CD14-positive monocyte (primary cell): ENCODE results near the gene CDK5RAP2. TPM values are rescaled to one million over a fixed set of nuclear protein-coding genes. Genes with fewer than 3 reads are reported as not detected.

Experiments
- DNase-seq, 3 donors: peaks; one replicate each; pipeline ENCODE4 v3.0.0-alpha.2; 2011 to 2022
- H2AFZ ChIP-seq: 2 replicates; pipeline ENCODE4 v1.6.0; 2012; ENCODE audit warnings: mild to moderate bottlenecking, low read depth, low read length, inconsistent platforms; ENCODE audit not compliant: insufficient read depth, poor library complexity, severe bottlenecking
- H3K27ac ChIP-seq, 2 donors: 1 replicate in 1 of 2; 2 replicates in 1 of 2; pipeline ENCODE4 v1.5.1; 2012 to 2013; ENCODE audit warnings: low read length in 2 of 2, control low read depth in 1 of 2, inconsistent platforms in 1 of 2, low read depth in 1 of 2, mild to moderate bottlenecking in 1 of 2
- H3K27me3 ChIP-seq, 2 donors: one replicate each; pipeline versions ENCODE4 v1.6.0 to v1.6.1; 2011 to 2013; ENCODE audit warnings: low read length in 2 of 2; ENCODE audit not compliant: control insufficient read depth in 2 of 2, insufficient read depth in 2 of 2
- H3K36me3 ChIP-seq, 2 donors: replicated peaks in 1 of 2; 1 replicate in 1 of 2; 2 replicates in 1 of 2; pipeline versions ENCODE4 v1.5.1 to v1.6.1; 2012 to 2013; ENCODE audit warnings: low read length in 2 of 2, control low read depth in 1 of 2, inconsistent platforms in 1 of 2, mild to moderate bottlenecking in 1 of 2; ENCODE audit not compliant: insufficient read depth in 2 of 2, control insufficient read depth in 1 of 2
- H3K4me1 ChIP-seq, 2 donors: 1 replicate in 1 of 2; 2 replicates in 1 of 2; pipeline versions ENCODE4 v1.5.1 to v1.6.1; 2012 to 2013; ENCODE audit warnings: low read length in 2 of 2, control low read depth in 1 of 2, inconsistent platforms in 1 of 2, mild to moderate bottlenecking in 1 of 2, moderate library complexity in 1 of 2; ENCODE audit not compliant: insufficient read depth in 2 of 2, control insufficient read depth in 1 of 2
- H3K4me2 ChIP-seq: replicated peaks from 2 replicates; pipeline ENCODE3; 2012; ENCODE audit warnings: low read length, moderate library complexity, mild to moderate bottlenecking; ENCODE audit not compliant: poor library complexity, severe bottlenecking; ENCODE audit errors: extremely low read depth
- H3K4me3 ChIP-seq, 3 experiments: fragments of 200-600 bp in 1 of 3; sonication (generic) in 1 of 3; replicated peaks in 1 of 3; 1 replicate in 2 of 3; 2 replicates in 1 of 3; pipeline ENCODE4 v1.5.1; 2011 to 2013; ENCODE audit warnings: low read length in 3 of 3, mild to moderate bottlenecking in 3 of 3, control low read depth in 2 of 3, low read depth in 2 of 3, inconsistent platforms in 1 of 3, moderate library complexity in 1 of 3
- H3K79me2 ChIP-seq: 2 replicates; pipeline ENCODE4 v1.6.0; 2012; ENCODE audit warnings: mild to moderate bottlenecking, control low read depth, inconsistent platforms, low read length, moderate library complexity; ENCODE audit not compliant: insufficient read depth
- H3K9ac ChIP-seq: 2 replicates; pipeline ENCODE4 v1.6.0; 2017; ENCODE audit warnings: low read length, mild to moderate bottlenecking; ENCODE audit not compliant: insufficient read depth, poor library complexity, severe bottlenecking
- H3K9me3 ChIP-seq, 2 donors: replicated peaks in 1 of 2; 1 replicate in 1 of 2; 2 replicates in 1 of 2; pipeline versions ENCODE4 v1.5.1 to v1.6.1; 2012 to 2013; ENCODE audit warnings: low read length in 2 of 2, control low read depth in 1 of 2; ENCODE audit not compliant: control insufficient read depth in 1 of 2, insufficient read depth in 1 of 2
- H4K20me1 ChIP-seq: 2 replicates; pipeline ENCODE4 v1.6.0; 2012; ENCODE audit warnings: mild to moderate bottlenecking, low read length, control low read depth, moderate library complexity; ENCODE audit not compliant: insufficient read depth
- H3K27ac Mint-ChIP-seq, 7 donors: one replicate each; pipeline ENCODE4 v1.8.0; 2020; ENCODE audit warnings: mild to moderate bottlenecking in 7 of 7, mixed read lengths in 7 of 7, moderate library complexity in 6 of 7, inconsistent platforms in 2 of 7
- H3K27me3 Mint-ChIP-seq, 3 donors: one replicate each; pipeline ENCODE4 v1.8.0; 2021 to 2022; ENCODE audit warnings: low read depth in 3 of 3, mild to moderate bottlenecking in 3 of 3, mixed read lengths in 3 of 3, moderate library complexity in 3 of 3, inconsistent platforms in 1 of 3
- H3K36me3 Mint-ChIP-seq, 2 donors: one replicate each; pipeline ENCODE4 v1.8.0; 2020; ENCODE audit warnings: mixed read lengths in 2 of 2, inconsistent platforms in 1 of 2, mild to moderate bottlenecking in 1 of 2
- H3K4me1 Mint-ChIP-seq: one replicate; pipeline ENCODE4 v1.8.0; 2020; ENCODE audit warnings: mild to moderate bottlenecking, mixed read lengths
- H3K4me3 Mint-ChIP-seq, 2 donors: one replicate each; pipeline ENCODE4 v1.8.0; 2020; ENCODE audit warnings: mild to moderate bottlenecking in 2 of 2, mixed read lengths in 2 of 2, moderate library complexity in 1 of 2
- H3K9me3 Mint-ChIP-seq, 7 donors: one replicate each; pipeline ENCODE4 v1.8.0; 2020 to 2022; ENCODE audit warnings: mixed read lengths in 7 of 7, mild to moderate bottlenecking in 6 of 7, moderate library complexity in 6 of 7, inconsistent platforms in 2 of 7
- CTCF ChIP-seq: fragments of 200-600 bp; IDR thresholded peaks from one replicate; pipeline ENCODE4 v1.8.0; 2022; ENCODE audit warnings: antibody characterized with exemption, mild to moderate bottlenecking
- WGBS: methylation state at CpG from one replicate; pipeline ENCODE4 v1.1.5; 2013; ENCODE audit warnings: missing lambda C conversion rate; ENCODE audit not compliant: insufficient coverage; 5-methylcytosine and 5-hydroxymethylcytosine counted together
- intact Hi-C, 2 donors: fragments of 100-400 bp; cut with micrococcal nuclease; formaldehyde crosslinking; loops; one replicate each; pipeline versions ENCODE4 v1.15.0 to v1.15.1; 2023
- polyA plus RNA-seq, 3 donors: library from polyadenylated mRNA; depleted of rRNA in 1 of 3; unstranded in 2 of 3; stranded (reverse) in 1 of 3; fragments of 300-500 nt in 2 of 3; fragments of >200 nt in 1 of 3; fragmentation: Illumina TruSeq in 2 of 3; gene quantifications; 1 replicate in 2 of 3; 2 replicates in 1 of 3; pipeline ENCODE4 v1.2.3, GENCODE V29; 2012 to 2021

CDK5RAP2 gene
- polyA plus RNA-seq, 3 donors = 2.0 to 13.7 (median 6.1) TPM

GRCh38 chr9:120603010-120603409, 23.0 kb upstream of the CDK5RAP2 start:
- TF ChIP-seq CTCF = no peak
- Mint-ChIP-seq H3K4me1 (no peaks in the 10 kb centered on the region), H3K36me3 (peaks cover 54 to 66% of the 10 kb centered on the region in 2 donors), H3K4me3 (no peak overlapping the region), H3K27ac (no peak overlapping the region), H3K9me3 (no peaks in the 10 kb centered on the region), H3K27me3 (peaks cover 0 to 1% (median 0%) of the 10 kb centered on the region in 3 donors)
- Histone ChIP-seq H3K4me3 (no peak overlapping the region), H3K27me3 (no peaks in the 10 kb centered on the region), H3K4me2 (no peak overlapping the region), H3K4me1 (no peaks in the 10 kb centered on the region), H3K36me3 (peaks cover 53 to 89% of the 10 kb centered on the region in 2 donors), H3K79me2 (peaks cover 26% of the 10 kb centered on the region), H4K20me1 (peaks cover 100% of the 10 kb centered on the region), H2AFZ (no peak overlapping the region), H3K9me3 (no peaks in the 10 kb centered on the region), H3K27ac (no peak overlapping the region), H3K9ac (no peak overlapping the region)
- no CpG with 5 or more reads among the region's 1 CpG for WGBS
- no peak for DNase-seq
- intact Hi-C loops = no loop called here

GRCh38 chr9:120593955-120594277, 13.9 kb upstream of the CDK5RAP2 start:
- Histone ChIP-seq H3K36me3 (peaks cover 0 to 6% of the 10 kb centered on the region in 2 donors), H3K4me1 (peaks cover 6 to 9% of the 10 kb centered on the region in 2 donors), H4K20me1 (peaks cover 28% of the 10 kb centered on the region), H3K9me3 (no peaks in the 10 kb centered on the region), H2AFZ (no peak overlapping the region), H3K9ac (no peak overlapping the region), H3K27ac (no peak overlapping the region), H3K79me2 (no peaks in the 10 kb centered on the region), H3K27me3 (no peaks in the 10 kb centered on the region), H3K4me2 (no peak overlapping the region), H3K4me3 (no peak overlapping the region)
- intact Hi-C loops = no loop called here
- no peak for TF ChIP-seq CTCF
- H3K9me3 Mint-ChIP-seq = peaks cover 0 to 4% (median 0%) of the 10 kb centered on the region in 7 donors
- no peak for DNase-seq
- H3K36me3 Mint-ChIP-seq = peaks cover 0 to under 1% of the 10 kb centered on the region in 2 donors
- H3K27me3 Mint-ChIP-seq = no peaks in the 10 kb centered on the region
- no peak overlapping the region for H3K4me3 Mint-ChIP-seq
- peaks cover 9% of the 10 kb centered on the region for H3K4me1 Mint-ChIP-seq
- 100% methylated on average over 1 of the region's 2 CpGs for WGBS
- H3K27ac Mint-ChIP-seq = no peak overlapping the region
